Testis (tissue), 3 donors: ENCODE data around the gene CAPZB. TPM values are rescaled to one million over a fixed set of nuclear protein-coding genes. Genes with fewer than 3 reads are reported as not detected.

ENCODE experiments used
- DNase-seq: peaks from one replicate; pipeline ENCODE4 v3.0.0-alpha.2; 2019
- H3K27ac ChIP-seq, 2 donors: fragments of 200-600 bp; sonication (generic); one replicate each; pipeline ENCODE4 v1.5.1; 2019
- H3K27me3 ChIP-seq: fragments of 200-600 bp; sonication (generic); one replicate; pipeline ENCODE4 v1.5.1; 2019
- H3K36me3 ChIP-seq: fragments of 200-600 bp; sonication (generic); one replicate; pipeline ENCODE4 v1.5.1; 2017; ENCODE audit warnings: low read depth; ENCODE audit errors: missing control alignments
- H3K4me1 ChIP-seq: fragments of 200-600 bp; sonication (generic); one replicate; pipeline ENCODE4 v1.5.1; 2019
- H3K4me3 ChIP-seq, 2 donors: fragments of 200-600 bp; sonication (generic); one replicate each; pipeline ENCODE4 v1.5.1; 2017 to 2019
- H3K9me3 ChIP-seq: fragments of 200-600 bp; sonication (generic); one replicate; pipeline ENCODE4 v1.5.1; 2017
- CTCF ChIP-seq, 3 experiments: fragments of 450-650 bp in 2 of 3; fragments of 200-600 bp in 1 of 3; sonication (generic) in 1 of 3; IDR thresholded peaks; one replicate each; pipeline ENCODE4 v1.5.1; 2016 to 2019; ENCODE audit warnings: antibody characterized with exemption in 3 of 3, mild to moderate bottlenecking in 2 of 3, moderate library complexity in 1 of 3
- POLR2A ChIP-seq: fragments of 450-650 bp; IDR thresholded peaks from one replicate; pipeline ENCODE4 v1.6.1; 2017; ENCODE audit warnings: antibody characterized with exemption, mild to moderate bottlenecking, moderate library complexity
- WGBS, 2 donors: methylation state at CpG; one replicate each; pipeline ENCODE4 v1.1.5; 2018; 5-methylcytosine and 5-hydroxymethylcytosine counted together
- intact Hi-C: fragments of 100-400 bp; cut with DNase I; formaldehyde crosslinking; loops from one replicate; pipeline ENCODE4 v1.15.1; 2023; ENCODE audit warnings: low total_unique reads
- polyA plus RNA-seq: library from polyadenylated mRNA; stranded (reverse); fragments of 350-450 nt; fragmentation: Illumina TruSeq; extraction: RNeasy Lipid Tissue Mini Kit (QIAGEN cat#74804); gene quantifications from one replicate; pipeline ENCODE4 v1.2.3, GENCODE V29; 2014; ENCODE audit warnings: low read depth, low replicate concordance; ENCODE audit not compliant: insufficient read depth
- total RNA-seq, 2 donors: library from RNA; depleted of rRNA; stranded (reverse); fragments of >200 nt; gene quantifications; one replicate each; pipeline ENCODE4 v1.2.3, GENCODE V29; 2016

CAPZB gene
- total and polyA plus RNA-seq, 3 donors from 2014 or later = 147 to 502 (median 207) TPM

GRCh38 chr1:19478322-19478721 is 7.0 kb downstream of the CAPZB start:
- no peaks in the 10 kb centered on the region for H3K27me3 ChIP-seq
- no peak for DNase-seq
- H3K36me3 ChIP-seq = no peaks in the 10 kb centered on the region
- H3K4me1 ChIP-seq = peaks cover 44% of the 10 kb centered on the region
- H3K9me3 ChIP-seq = no peaks in the 10 kb centered on the region
- TF ChIP-seq CTCF (IDR thresholded peaks at IDR 0.05) (no peak), POLR2A (no peak)
- no peak overlapping the region for H3K4me3 ChIP-seq
- peak overlapping the region in 1 of 2 donors; percentile 41 for H3K27ac ChIP-seq
- intact Hi-C loops = no loop called here
- 66 to 72% methylated on average over 9 of the region's 9 CpGs for WGBS, 2 donors

GRCh38 chr1:19477284-19478249 is 7.8 kb downstream of the CAPZB start:
- intact Hi-C loops = no loop called here
- no peak for DNase-seq
- H3K4me1 ChIP-seq = peaks cover 37% of the 10 kb centered on the region
- H3K36me3 ChIP-seq = no peaks in the 10 kb centered on the region
- no peaks in the 10 kb centered on the region for H3K9me3 ChIP-seq
- H3K4me3 ChIP-seq = no peak overlapping the region
- H3K27me3 ChIP-seq = no peaks in the 10 kb centered on the region
- peak overlapping the region in 1 of 2 donors; percentile 41 for H3K27ac ChIP-seq
- WGBS, 2 donors = 66 to 79% methylated on average over 10 to 11 of the region's 11 CpGs
- TF ChIP-seq POLR2A = no peak

- H3K27ac ChIP-seq = no peak overlapping the region
- no peaks in the 10 kb centered on the region for H3K36me3 ChIP-seq
- H3K4me3 ChIP-seq = no peak overlapping the region
- TF ChIP-seq POLR2A = no peak
- no peak for TF ChIP-seq CTCF (IDR thresholded peaks at IDR 0.05)
- intact Hi-C loops = no loop called here
- DNase-seq = no peak
- 58 to 61% methylated on average over 12 of the region's 12 CpGs for WGBS, 2 donors
- no peaks in the 10 kb centered on the region for H3K27me3 ChIP-seq
- no peaks in the 10 kb centered on the region for H3K9me3 ChIP-seq
- peaks cover 30% of the 10 kb centered on the region for H3K4me1 ChIP-seq
These were observed 8.7 kb downstream of the CAPZB start for GRCh38 chr1:19476450-19477190.

- H3K27ac ChIP-seq = no peak overlapping the region
- no peaks in the 10 kb centered on the region for H3K9me3 ChIP-seq
- TF ChIP-seq POLR2A (no peak), CTCF (IDR thresholded peaks at IDR 0.05) (no peak)
- H3K4me3 ChIP-seq = no peak overlapping the region
- H3K36me3 ChIP-seq = no peaks in the 10 kb centered on the region
- no peak for DNase-seq
- intact Hi-C loops = no loop called here
- H3K27me3 ChIP-seq = no peaks in the 10 kb centered on the region
- 88 to 91% methylated on average over 7 to 11 of the region's 11 CpGs for WGBS, 2 donors
- H3K4me1 ChIP-seq = peaks cover 22% of the 10 kb centered on the region
These were observed 10.0 kb downstream of the CAPZB start for GRCh38 chr1:19475296-19475695.

- TF ChIP-seq CTCF (IDR thresholded peaks at IDR 0.05) = no peak
- no peak for TF ChIP-seq POLR2A
- Histone ChIP-seq H3K36me3 (no peaks in the 10 kb centered on the region), H3K4me1 (peaks cover 26% of the 10 kb centered on the region), H3K9me3 (no peaks in the 10 kb centered on the region), H3K4me3 (no peak overlapping the region), H3K27me3 (no peaks in the 10 kb centered on the region), H3K27ac (no peak overlapping the region)
- intact Hi-C loops = no loop called here
- DNase-seq = no peak
- WGBS, 2 donors = 76 to 77% methylated on average over 3 to 5 of the region's 5 CpGs
These were observed 13.2 kb downstream of the CAPZB start for GRCh38 chr1:19472174-19472573.
